22Rv1 (cell line): Measurements from ENCODE around the gene SEMA6A.
A peak's percentile ranks its signal among the peaks of the same experiment; 100 is the strongest.

Experiments
- H3K27ac ChIP-seq: fragments of 450-650 bp; 2 replicates; pipeline ENCODE4 v1.5.1; 2017
- CTCF ChIP-seq: fragments of 450-650 bp; IDR thresholded peaks from 2 replicates; pipeline ENCODE4 v1.5.1; 2017; ENCODE audit warnings: mild to moderate bottlenecking
- ZFX ChIP-seq: fragments of 450-650 bp; IDR thresholded peaks from 2 replicates; pipeline ENCODE4 v1.6.1; 2017; ENCODE audit warnings: antibody characterized with exemption, borderline replicate concordance

Gene SEMA6A

GRCh38 chr5:116546743-116547124 lies 27.9 kb downstream of the SEMA6A start:
- peak overlapping the region; percentile 10; the same call in 1 of the 2 replicates for H3K27ac ChIP-seq
- no peak for TF ChIP-seq ZFX
- TF ChIP-seq CTCF: no peak

- no peak for TF ChIP-seq CTCF
Observed at GRCh38 chr5:116546033-116546742, 28.4 kb downstream of the SEMA6A start.

GRCh38 chr5:116545465-116545864 lies 29.2 kb downstream of the SEMA6A start:
- H3K27ac ChIP-seq: 0 out of 2 replicates have a peak overlapping the region, but pooled peaks have one; percentile 10

More at GRCh38 chr5:116546033-116546742, 28.4 kb downstream of the SEMA6A start:
- H3K27ac ChIP-seq: peak overlapping the region; percentile 10; the same call in 1 of the 2 replicates

GRCh38 chr5:116544531-116545241 lies 29.9 kb downstream of the SEMA6A start:
- H3K27ac ChIP-seq: no peak overlapping the region

GRCh38 chr5:116543501-116543900 lies 31.1 kb downstream of the SEMA6A start:
- TF ChIP-seq ZFX: no peak
- no peak for TF ChIP-seq CTCF
- no peak overlapping the region for H3K27ac ChIP-seq

More at GRCh38 chr5:116544531-116545241, 29.9 kb downstream of the SEMA6A start:
- TF ChIP-seq CTCF: no peak
- TF ChIP-seq ZFX: no peak

- no peak overlapping the region for H3K27ac ChIP-seq
- TF ChIP-seq ZFX: no peak
- no peak for TF ChIP-seq CTCF
Observed at GRCh38 chr5:116542619-116543018, 32.0 kb downstream of the SEMA6A start.

- no peak for TF ChIP-seq CTCF
- H3K27ac ChIP-seq: no peak overlapping the region
Observed at GRCh38 chr5:116539222-116539621, 35.4 kb downstream of the SEMA6A start.
